HPDE6-E6E7 (cell line): ENCODE data around the gene LMF1.
A peak's percentile ranks its signal among the peaks of the same experiment; 100 is the strongest.

ENCODE experiments used
- DNase-seq: peaks from one replicate; pipeline ENCODE4 v3.0.0; 2011; ENCODE audit warnings: missing footprints; ENCODE audit errors: extremely low spot score

LMF1 gene

DNA sequence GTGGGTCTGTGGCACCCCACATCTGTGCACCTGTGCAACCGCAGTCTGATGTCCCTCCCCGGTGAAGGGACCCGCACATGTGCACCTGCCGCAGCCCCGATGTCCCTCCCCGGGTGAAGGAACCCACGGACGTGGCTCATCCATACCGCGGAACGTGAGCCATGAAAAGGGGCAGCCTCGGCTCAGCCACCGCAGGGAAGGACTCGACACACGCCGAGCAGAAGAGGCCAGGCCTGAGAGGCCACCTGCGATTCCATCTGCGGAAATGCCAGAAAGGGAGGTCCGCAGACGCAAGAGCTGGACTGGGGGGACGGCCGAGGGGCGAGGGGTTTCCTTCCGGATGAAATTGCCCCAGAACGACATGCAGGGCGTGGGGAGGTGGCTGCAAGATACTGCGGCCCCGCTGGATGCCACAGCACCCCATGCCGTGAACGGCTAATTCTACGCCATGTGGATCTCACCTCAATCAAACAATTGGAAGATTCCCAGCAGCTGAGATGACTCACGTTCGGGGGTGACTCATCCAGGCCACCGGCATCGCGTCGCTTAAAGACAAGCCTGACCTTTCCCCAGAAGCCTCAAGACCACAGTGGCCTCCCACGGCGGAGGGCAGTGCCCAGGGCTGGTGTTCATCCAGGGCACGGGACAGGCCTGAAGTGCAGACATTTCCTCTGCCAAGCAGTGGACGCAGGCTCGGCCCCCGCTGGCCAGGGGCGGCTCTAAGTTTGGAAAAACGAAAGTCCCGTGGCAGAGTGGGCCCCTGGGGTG lies 31.8 kb upstream of the LMF1 start:
- DNase-seq: peak; percentile 29

DNA sequence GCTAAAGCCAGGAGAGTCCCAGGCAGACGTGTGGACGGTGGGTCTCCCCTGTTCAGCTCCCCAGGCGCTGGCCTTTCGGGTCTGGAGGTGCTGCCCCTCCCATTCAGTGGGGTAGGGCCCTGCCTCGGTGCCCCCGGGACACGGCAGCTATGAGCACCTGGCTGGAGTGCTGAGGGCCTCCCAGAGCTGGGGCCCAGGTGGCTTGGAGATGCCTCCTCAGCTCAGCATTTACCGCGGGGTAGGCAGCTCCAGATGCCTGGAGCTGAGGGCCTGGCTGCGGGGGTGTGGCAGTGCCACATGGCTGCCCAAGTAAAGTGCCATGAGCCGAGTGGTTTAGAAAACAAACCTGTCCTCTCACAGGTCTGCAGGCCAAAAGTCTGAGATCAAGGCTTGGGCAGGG lies 30.3 kb upstream of the LMF1 start:
- DNase-seq: no peak

DNA sequence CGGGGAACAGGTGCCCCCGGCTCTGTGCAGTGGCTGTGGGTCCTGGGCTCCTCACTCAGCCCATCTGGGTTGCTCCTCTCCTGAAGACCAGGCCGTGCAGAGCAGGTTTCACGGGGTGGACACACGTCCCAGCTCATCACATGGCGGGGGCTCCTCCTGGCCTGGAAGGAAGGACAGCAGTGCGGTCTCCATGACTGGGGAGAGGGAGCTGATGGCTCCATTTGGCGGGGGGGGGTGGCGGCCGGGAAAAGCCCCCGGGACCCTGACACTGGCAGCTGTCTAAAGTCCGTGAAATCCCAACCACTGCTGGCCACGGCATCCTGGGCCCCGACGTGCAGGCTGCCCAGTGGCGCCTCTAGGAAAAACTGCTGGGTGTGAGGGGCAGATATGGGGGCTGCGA lies 29.8 kb upstream of the LMF1 start:
- no peak for DNase-seq

DNA sequence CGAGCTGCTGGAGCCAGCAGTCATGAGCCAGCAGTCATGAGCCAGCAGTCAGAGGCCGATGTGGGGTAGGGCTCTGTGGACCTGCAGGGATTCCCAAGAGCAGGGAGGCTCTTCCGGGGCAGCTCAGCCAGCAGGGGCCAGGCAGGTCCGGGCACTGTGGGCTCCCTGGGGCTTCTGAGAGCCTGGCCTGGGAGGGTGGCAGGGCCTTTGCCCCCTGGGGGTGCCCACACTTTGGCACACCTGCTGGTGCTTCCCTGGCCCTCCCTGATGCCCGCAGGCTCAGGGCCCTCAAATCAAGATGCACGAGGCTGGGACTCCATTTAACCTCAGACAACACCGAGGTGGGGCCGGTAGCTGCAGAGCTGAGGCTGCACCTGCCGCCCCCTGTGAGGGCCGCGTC lies 28.9 kb upstream of the LMF1 start:
- DNase-seq: no peak

DNA sequence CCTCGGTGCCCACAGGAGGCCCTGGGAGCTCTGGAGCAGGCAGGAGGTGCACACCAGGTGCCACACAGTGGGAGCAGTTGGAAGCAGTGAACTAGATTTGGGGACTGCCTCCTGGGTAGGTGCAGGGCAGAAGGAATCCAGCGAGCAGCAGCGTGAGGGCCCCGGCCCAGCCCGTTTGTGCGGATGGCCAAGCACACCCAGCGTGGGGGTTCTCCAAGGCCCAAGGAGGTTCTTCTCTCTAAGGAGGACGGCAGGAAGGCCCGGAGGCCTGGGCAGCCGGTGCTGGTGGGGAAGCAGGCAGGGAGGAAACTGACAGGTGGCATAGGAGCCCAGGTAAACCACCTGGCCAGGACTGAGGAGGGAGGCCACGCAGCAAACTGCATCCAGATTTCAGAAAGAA lies 27.8 kb upstream of the LMF1 start:
- no peak for DNase-seq

DNA sequence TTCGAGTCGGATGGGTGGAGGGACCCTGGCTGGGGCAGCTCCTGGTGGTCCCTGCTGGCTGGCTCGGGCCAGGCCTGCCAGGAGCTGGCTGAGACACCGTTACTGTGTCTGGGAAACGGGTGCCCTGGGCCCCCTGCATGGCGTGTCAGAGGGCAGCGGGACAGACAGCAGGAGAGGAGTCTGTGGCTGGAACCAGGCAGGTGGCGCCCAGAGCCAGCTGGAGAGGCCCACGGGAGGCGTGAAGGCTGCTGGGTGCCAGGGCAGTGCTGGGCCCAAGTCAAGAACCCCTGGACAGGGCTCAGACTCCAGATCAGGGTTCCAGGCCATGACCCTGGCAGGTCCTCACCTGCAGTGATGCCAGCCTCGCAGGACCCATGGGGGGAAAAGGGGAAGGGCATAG lies 27.4 kb upstream of the LMF1 start:
- no peak for DNase-seq

DNA sequence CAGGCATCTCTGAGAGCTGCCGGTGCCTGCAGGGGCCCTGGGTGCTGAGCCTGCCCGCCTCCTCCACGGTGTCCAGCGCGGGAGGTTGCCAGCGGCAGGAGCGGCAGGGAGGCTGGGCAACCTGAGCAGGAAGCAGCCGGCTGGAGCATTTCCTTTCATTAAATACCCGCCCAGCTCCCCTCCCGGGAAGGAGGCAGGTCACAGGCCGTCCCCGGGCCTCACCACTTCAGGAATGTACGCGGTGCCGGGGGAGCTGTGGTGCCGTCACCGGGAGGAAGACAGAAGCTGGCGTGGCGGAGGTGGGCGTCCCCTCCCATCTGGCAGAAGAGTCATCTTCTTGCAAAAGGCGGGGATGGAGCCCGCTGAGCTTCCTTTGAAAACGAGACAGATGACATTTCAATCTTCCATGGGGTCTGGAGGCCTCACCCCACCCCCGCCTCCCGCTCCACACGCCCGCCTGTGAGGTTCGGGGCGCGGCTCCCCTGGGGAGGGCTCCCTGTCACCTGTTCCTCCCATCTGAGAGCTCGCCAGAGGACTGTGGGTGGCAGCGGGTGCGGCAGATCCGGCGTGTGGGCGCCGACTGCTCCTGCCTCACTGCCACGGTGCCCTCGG lies 26.8 kb upstream of the LMF1 start:
- no peak for DNase-seq

DNA sequence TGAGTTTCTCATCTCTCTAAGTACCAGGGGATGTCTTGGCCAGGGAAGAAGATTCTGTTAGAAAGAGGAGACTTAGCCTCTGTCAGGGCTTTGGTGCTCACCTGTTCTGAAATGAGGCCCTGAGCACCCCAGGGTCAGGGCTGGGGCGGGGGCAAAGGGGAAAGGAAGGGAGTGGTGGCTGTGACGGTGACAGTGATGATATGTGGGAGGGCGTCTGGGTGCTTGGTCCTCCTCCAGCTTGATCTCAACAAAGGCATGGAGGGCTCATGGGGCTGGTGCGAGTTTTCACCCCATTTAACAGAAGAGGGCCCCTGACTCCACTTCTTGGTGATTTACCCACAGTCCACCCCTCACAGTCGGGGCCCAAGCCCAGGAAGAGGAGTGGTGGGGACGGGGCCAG lies 25.9 kb upstream of the LMF1 start:
- DNase-seq: no peak

DNA sequence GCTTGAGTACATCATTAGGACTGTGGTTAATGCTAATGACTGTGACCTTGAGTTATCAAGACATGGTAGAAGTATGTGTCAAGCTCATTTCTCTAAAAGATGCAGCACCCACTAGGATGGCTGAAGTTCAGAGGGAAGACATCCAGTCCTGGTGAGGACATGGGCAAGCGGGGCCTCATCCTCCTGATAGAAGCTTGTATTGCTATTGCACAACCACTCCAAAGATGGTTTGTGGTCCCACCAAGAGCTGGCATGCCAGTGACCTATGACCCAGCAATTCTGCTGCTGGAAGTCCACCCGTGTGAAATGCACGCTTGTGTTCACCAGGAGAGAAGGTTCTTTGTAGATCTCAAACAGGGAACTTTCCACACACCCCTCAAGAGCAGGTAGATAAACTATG lies 25.0 kb upstream of the LMF1 start:
- no peak for DNase-seq

DNA sequence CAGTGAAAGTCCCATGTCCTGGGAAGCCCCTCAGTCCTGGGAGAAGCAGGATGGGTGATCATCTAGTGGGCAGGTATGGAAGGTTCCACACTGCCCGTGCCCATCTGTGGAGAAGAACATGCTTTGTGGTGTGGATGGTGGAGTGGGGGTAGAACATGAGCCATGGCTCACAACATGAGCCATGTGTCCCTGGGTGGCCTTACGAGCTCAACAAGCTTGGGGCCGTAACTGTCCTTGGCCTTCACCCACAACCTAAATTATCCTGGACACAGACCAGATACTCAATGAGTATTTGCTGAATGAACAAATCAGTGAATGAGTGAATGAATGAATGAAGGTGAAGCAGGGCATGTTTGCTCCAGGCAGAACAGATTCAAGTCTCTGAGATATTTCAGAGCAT lies 24.3 kb upstream of the LMF1 start:
- DNase-seq: no peak

DNA sequence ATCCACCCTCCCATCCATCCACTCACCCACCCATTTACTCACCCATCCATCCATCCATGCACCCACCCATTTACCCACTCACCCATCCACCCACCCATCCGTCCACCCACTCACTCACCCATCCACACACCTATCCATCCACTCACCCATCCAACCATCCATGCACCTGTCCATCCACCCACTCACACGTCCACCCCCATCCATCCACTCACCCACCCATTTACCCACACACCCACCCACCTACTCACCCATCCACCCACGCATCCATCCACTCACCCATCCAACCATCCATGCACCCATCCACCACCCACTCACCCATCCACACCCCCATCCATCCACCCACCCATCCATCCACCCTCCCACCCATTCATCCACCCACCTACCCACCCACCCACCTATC lies 22.9 kb upstream of the LMF1 start:
- no peak for DNase-seq

DNA sequence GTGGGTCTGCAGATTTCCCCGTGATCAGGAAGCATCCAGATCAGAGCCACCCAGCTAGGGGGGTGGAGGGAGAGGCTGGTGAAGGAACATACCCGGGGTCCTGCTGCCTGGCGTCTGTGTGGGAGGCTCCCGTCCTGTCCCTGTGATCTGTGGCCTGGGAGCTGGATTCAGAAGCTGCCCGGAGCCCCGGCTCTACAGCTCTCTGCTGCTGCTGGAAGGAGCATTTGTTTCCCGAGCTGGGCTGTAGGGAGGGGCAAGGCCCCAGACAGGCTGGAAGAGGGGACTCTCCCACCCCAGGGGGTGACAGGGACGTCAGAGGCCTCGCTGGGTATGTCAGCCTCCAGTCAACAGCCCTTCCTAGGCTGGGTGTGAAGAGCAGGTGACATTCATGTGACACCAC lies 21.0 kb upstream of the LMF1 start:
- DNase-seq: no peak

DNA sequence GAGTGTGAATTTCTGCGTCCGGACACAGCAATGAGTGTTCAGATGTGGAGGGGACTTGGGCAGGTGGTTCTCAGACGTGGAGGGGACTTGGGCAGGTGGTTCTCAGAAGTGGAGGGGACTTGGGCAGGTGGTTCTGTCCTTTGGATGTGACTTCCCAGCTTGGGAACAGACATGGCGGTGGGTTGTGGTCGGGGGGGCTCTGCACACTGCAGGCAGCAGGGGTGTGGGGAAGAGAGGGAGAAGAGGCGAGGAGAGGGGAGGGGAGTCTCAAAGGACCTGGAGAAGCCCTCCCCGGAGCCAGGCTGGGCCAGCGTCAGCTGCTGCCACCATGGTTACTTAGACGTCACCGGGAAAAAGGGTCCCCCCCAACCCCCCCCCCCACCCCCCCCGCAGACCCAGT lies 20.6 kb upstream of the LMF1 start:
- no peak for DNase-seq

DNA sequence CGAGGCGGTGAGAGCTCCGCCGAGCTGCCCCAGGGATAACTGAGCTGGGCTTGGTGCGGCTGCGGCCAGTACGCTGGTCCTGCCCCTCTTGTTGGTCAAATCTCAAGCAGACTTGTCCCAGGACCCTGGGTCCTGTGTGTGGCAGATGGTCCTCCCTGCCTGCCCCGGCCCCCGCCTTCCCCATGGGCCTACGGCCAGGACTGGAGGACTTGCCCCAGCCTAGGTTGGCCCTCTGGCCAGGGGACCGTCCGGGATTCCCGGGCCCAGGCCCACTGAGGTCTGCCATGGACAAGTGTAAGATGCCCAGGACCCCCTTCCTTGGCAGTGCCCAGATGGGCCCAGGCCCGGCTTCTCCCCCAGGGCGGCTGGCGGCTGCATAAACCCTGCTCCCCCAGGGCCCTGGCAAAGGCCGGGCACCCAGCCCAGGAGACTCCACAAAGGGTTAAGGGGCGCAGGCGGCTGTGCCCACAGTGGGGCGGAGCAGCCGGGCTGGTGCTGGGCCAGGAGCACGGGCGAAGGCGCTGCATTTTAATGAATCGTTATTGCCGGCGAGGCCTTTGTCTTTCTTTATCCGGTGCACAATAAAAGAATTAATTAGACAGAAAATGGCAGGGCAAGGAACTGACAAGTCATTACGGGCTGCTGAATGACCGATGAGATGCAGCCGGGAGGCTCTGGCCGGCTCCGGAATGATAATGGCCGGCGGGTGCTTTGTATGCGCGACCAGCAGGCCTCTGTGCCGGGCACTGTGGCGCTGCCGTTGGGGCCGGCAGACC lies 19.9 kb upstream of the LMF1 start:
- DNase-seq: no peak

DNA sequence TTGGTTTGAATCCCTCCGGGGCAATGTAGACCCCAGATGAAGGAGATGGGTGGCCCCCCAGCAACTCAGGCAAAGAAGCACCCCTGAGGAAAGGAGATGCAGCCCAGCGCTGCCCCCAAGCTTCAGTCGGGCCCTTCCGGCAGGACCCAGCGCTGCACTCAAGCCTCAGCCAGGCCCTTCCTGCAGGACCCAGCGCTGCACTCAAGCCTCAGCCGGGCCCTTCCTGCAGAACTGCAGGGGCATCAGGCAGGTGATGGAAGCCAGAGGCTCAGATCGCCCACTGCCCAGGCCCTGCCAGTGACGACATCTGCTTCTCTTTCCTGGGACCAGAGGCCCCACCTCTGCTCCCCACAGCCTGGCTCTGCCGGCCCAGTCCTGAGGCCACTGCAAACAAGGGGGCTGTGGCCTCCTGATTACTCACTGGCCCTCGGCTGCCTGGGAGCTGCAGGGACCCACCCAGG lies 18.6 kb upstream of the LMF1 start:
- DNase-seq: no peak

DNA sequence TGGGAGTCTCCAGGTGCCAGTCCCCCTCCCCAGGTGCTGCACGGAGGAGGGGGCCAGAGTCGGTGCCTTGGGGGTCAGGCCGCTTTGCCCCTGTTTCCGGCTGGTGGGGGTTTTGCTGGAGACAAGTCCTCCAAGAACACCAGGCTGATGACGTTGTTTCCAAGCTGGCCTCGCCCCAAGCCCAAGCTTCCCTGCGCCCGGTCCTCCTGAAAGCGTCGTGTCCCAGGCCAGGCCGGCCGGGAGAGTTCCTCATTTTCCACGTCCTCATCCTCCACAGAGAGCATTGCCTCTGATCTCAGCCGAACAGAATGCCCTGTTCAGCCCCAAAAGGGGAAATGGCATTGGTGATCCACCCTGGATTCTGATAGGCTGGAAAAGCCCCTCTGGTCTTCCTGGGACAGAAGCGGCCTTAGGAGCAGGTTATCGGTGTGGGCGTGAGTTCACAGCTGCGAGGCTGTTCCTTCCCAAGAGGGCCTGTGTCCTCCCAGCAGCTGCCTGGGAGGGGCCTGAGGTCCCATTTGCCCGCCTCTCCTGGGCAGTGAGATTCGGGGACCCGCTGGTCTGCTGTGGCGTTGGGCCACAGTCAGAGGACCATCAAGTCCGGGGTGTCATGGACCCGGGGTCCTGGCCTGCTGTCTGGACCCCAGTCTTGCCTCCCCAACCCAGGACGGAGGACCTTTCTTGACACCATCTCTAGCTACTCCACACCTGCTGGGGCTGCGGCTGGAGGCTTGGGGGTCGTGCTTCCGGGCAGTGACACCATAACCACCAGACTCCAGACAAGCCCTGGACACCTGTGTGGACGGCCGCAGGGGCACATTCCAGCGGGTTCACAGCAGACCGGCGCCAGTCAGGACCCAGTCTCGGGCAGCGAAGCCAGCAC lies 17.9 kb upstream of the LMF1 start:
- no peak for DNase-seq

DNA sequence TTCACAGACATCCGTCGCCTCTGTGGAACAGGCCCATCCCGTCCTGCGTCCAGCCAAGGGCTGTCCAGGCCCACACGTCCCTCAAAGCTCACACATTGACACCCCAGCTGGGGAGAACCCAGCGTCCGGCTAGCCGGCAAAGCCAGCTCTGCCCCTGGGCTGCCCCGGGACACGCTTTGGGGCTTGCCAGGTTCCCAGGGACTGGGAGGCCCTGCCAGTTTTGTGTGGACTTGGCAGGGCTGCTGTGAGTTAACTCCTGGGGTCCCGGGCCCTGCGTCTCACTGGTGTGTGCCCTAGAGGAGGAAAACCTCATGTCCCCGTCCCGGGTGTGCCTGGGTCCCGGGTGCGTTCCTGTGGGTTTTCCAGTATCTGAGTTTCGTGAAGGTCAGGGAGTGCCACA lies 17.1 kb upstream of the LMF1 start:
- no peak for DNase-seq

DNA sequence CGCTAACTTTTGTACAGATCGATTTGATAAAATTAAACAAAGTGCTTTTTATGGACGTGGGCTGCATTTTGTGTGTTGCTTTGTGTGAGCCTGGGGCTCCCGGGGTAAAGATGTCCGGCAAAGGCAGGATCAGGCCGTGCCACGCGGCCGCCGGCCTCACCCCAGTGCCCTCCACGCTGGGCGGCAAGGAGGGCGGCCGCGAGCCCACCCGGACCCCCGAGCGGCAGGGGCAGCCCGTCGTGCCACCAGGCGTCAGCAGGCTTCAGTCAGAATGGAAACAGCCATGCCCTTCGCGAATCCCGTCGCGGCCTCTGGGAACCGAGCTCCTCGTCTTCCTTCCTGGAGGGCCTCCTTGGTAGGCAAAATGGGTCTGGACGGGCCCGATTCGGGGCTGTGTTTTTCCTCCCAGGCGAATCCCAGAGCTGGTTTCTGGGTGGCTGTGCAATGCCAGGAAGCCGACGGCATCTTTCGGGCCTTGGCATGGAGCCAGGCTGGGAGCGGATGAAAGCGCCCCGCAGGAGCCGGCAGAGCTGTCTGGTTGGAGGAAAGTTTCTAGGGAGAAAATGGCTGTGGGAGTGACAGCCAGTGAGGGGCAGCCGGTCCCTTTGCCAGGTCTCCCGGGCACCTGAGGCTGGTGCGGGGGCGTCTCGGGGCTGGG lies 16.3 kb upstream of the LMF1 start:
- no peak for DNase-seq

DNA sequence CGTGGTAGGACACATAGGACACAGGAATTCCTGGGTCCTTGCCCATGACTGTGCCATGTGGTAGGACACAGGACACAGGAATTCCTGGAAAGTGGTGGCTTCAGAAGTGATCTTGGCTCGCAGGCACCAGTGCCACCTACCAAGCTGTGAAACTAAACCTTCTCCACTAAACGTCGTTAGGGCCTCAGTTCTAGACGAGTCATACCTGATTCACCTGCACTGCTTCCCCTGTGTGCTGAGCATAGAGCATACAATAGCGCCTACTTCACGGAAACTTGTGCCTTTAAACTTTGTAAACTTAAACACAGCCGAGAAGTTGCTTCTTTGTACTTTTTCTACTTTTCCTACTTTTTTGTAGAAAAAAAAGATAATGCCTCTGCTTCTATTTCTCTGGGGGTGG lies 15.6 kb upstream of the LMF1 start:
- no peak for DNase-seq

DNA sequence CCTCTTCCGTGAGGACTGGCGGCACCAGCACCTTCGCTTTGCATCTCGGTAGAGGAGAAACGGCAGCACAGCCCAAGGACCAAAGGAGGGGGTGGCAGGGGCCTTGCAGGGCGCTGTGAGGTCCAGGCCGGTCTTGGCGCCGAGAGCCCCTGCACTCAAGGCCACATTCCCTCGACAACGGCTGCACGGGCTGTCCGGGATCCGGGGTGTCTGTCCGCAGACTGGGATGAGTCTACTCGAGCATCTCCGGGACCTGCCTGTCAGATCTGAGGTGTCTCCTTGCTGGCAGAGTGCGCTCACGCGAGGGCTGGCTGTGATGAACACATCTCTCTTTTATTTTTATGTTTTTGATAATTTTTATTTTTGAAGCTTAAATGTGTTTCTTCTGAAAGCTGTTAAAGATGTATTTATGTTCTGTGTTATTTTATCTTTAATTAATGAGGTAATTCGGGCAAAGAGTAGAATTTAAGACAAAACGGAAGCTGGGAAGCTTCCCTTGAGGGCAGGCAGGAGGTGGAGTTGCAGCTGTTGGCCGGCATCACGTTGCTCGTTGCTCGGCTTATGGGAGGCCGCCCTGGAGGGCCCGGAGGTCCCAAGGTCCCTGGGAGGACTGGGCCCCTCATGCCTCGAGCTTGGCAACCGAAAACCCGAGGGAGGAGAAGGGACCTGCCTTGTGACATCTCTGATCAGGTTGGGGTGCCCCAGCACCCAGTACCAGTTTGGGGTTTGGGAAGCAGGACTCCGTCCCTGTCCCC lies 15.0 kb upstream of the LMF1 start:
- DNase-seq: no peak
